Astrocyte (in vitro differentiated cells and primary cell): Measurements from ENCODE around the gene EOLA2.

Experiments used
- CTCF ChIP-seq: IDR thresholded peaks from 2 replicates; pipeline ENCODE4 v1.5.1; 2011; ENCODE audit warnings: low read depth, mild to moderate bottlenecking, inconsistent platforms, low read length, moderate library complexity; ENCODE audit not compliant: insufficient read depth
- EZH2 ChIP-seq: IDR thresholded peaks from 2 replicates; pipeline ENCODE4 v1.6.1; 2012; ENCODE audit warnings: mild to moderate bottlenecking, low read length, inconsistent platforms; ENCODE audit not compliant: insufficient read depth

GRCh38 chrX:149987613-149988012 is 49.3 kb upstream of the EOLA2 start:
- no peak for TF ChIP-seq CTCF
- TF ChIP-seq EZH2 = no peak
